Activated B cell treated with CpG ODN at 0.5 μM for 24 hours (primary cell): ENCODE data around the gene RALGAPA2. TPM values are rescaled to one million over a fixed set of nuclear protein-coding genes. Genes with fewer than 3 reads are reported as not detected.

Experiments used
- ATAC-seq: fragments of 200-7000 bp; cut with Tn5 transposase; one replicate; pipeline ENCODE4 v1.10.0; 2021; ENCODE audit warnings: low read depth, mild to moderate bottlenecking, moderate library complexity
- CTCF ChIA-PET: fragments of 350-600 bp; sonication (Branson Sonifier 250); formaldehyde crosslinking; loops from one replicate; lab custom pipeline; 2021; ENCODE audit warnings: antibody characterized with exemption; lab: Charles Lee
- POLR2A ChIA-PET: fragments of 350-600 bp; sonication (Branson Sonifier 250); formaldehyde crosslinking; loops from one replicate; lab custom pipeline; 2021; ENCODE audit warnings: antibody characterized with exemption; lab: Charles Lee
- DNase-seq: peaks from one replicate; pipeline ENCODE4 v3.0.0; 2022
- H3K27ac Mint-ChIP-seq: one replicate; pipeline ENCODE4 v1.8.0; 2020; ENCODE audit warnings: mixed read lengths
- H3K27me3 Mint-ChIP-seq: one replicate; pipeline ENCODE4 v1.8.0; 2021; ENCODE audit warnings: mixed read lengths
- H3K36me3 Mint-ChIP-seq: one replicate; pipeline ENCODE4 v1.8.0; 2021; ENCODE audit warnings: low read depth, mixed read lengths
- H3K4me1 Mint-ChIP-seq: one replicate; pipeline ENCODE4 v1.8.0; 2021; ENCODE audit warnings: mixed read lengths
- H3K4me3 Mint-ChIP-seq: one replicate; pipeline ENCODE4 v1.8.0; 2020; ENCODE audit warnings: mild to moderate bottlenecking, mixed read lengths
- H3K9me3 Mint-ChIP-seq: one replicate; pipeline ENCODE4 v1.8.0; 2020; ENCODE audit warnings: mixed read lengths
- CTCF ChIP-seq: fragments of 200-600 bp; IDR thresholded peaks from one replicate; pipeline ENCODE4 v1.8.0; 2022; ENCODE audit warnings: antibody characterized with exemption, mild to moderate bottlenecking
- intact Hi-C: fragments of 100-400 bp; cut with micrococcal nuclease; formaldehyde crosslinking; loops from one replicate; pipeline ENCODE4 v1.15.1; 2024
- total RNA-seq: library from RNA; stranded (reverse); gene quantifications from 2 replicates; pipeline ENCODE4 v1.2.3, GENCODE V29; 2022

RALGAPA2 gene
- total RNA-seq, 1 donor from 2014 or later, result 19.2 TPM

GRCh38 chr20:20580139-20580538, 132.3 kb downstream of the RALGAPA2 start:
- Mint-ChIP-seq H3K27me3 (no peaks in the 10 kb centered on the region), H3K4me1 (no peaks in the 10 kb centered on the region), H3K4me3 (no peak overlapping the region), H3K36me3 (peaks cover 61% of the 10 kb centered on the region), H3K9me3 (no peaks in the 10 kb centered on the region), H3K27ac (no peak overlapping the region)
- ATAC-seq, result no peak
- no peak for TF ChIP-seq CTCF
- ChIA-PET POLR2A (no interaction called here), CTCF (interaction anchor here (1.1 kb wide), 2 partner anchors 13 to 15 kb away, joined by 4 to 7 read pairs; no protein-coding TSS in a partner anchor)
- intact Hi-C loops, result no loop called here
- DNase-seq, result no peak

GRCh38 chr20:20578838-20579237, 133.6 kb downstream of the RALGAPA2 start:
- POLR2A ChIA-PET, result no interaction called here
- ATAC-seq, result no peak
- no peaks in the 10 kb centered on the region for H3K27me3 Mint-ChIP-seq
- no peaks in the 10 kb centered on the region for H3K4me1 Mint-ChIP-seq
- no peak for DNase-seq
- CTCF ChIA-PET, result interaction anchor here (1.1 kb wide), 1 partner anchor 15 kb away, joined by 4 read pairs; no protein-coding TSS in a partner anchor
- peaks cover 57% of the 10 kb centered on the region for H3K36me3 Mint-ChIP-seq
- TF ChIP-seq CTCF, result no peak
- intact Hi-C loops, result no loop called here
- no peak overlapping the region for H3K4me3 Mint-ChIP-seq
- H3K27ac Mint-ChIP-seq, result no peak overlapping the region
- no peaks in the 10 kb centered on the region for H3K9me3 Mint-ChIP-seq

- CTCF ChIA-PET, result no interaction called here
- no peak overlapping the region for H3K27ac Mint-ChIP-seq
- POLR2A ChIA-PET, result no interaction called here
- H3K4me3 Mint-ChIP-seq, result no peak overlapping the region
- ATAC-seq (no peak), DNase-seq (no peak)
- TF ChIP-seq CTCF, result no peak
- peaks cover 2% of the 10 kb centered on the region for H3K4me1 Mint-ChIP-seq
- no peaks in the 10 kb centered on the region for H3K27me3 Mint-ChIP-seq
- H3K9me3 Mint-ChIP-seq, result no peaks in the 10 kb centered on the region
- intact Hi-C loops, result no loop called here
- H3K36me3 Mint-ChIP-seq, result peaks cover 41% of the 10 kb centered on the region
Observed at GRCh38 chr20:20573797-20574196, 138.6 kb downstream of the RALGAPA2 start.

GRCh38 chr20:20571068-20571780, 141.2 kb downstream of the RALGAPA2 start:
- intact Hi-C loops, result no loop called here
- no peaks in the 10 kb centered on the region for H3K27me3 Mint-ChIP-seq
- CTCF ChIA-PET, result interaction anchor here (2.1 kb wide), 1 partner anchor 212 kb away, joined by 6 read pairs; no protein-coding TSS in a partner anchor

More at GRCh38 chr20:20571068-20571780, 141.2 kb downstream of the RALGAPA2 start:
- no peak for TF ChIP-seq CTCF
- Mint-ChIP-seq H3K36me3 (peaks cover 32% of the 10 kb centered on the region), H3K27ac (no peak overlapping the region), H3K9me3 (no peaks in the 10 kb centered on the region), H3K4me1 (peaks cover 2% of the 10 kb centered on the region), H3K4me3 (no peak overlapping the region)
- DNase-seq, result no peak
- POLR2A ChIA-PET, result no interaction called here
- ATAC-seq, result no peak
